G401.6 (cell line): ENCODE data around the gene KRTAP4-12.
"Not testable (repeated sequence)": the region's sequence is repeated elsewhere in the genome, so short reads cannot be mapped to it uniquely, and the experiment has no call there.

ENCODE experiments used
- FAIRE-seq: peaks from 2 replicates; lab custom pipeline; 2012; peaks lifted over from hg19 to GRCh38; lab: Jason Lieb, UNC

The KRTAP4-12 gene

DNA sequence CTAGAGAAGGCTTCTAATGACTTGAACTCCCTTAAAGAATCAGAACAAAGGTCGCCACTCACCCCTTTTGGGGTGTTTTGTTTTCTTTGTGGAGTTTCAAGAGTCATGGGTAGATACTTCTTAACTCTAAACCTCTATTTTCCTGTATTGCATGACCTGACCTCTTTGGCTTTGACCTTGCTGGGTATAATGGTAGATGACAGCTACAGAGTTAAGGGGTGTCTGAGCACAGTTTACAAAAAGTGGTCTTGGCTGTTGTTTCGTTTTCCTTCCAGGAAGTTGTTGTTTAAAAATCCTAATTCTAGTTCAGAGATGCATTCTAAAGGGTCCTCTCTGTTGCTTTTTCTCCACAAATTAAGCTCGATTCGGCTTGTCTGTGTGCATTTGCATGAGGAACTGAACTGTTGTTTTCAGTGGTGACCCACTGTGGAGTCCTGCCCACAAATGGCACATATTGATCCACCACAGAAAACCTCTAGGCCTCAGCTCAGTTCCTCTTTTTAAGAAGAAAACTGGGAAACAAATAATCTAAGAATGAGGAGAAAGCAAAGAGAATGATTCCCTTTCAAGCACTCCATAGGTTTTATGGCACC is 35.1 kb downstream of the KRTAP4-12 start:
- FAIRE-seq: not testable (repeated sequence)

DNA sequence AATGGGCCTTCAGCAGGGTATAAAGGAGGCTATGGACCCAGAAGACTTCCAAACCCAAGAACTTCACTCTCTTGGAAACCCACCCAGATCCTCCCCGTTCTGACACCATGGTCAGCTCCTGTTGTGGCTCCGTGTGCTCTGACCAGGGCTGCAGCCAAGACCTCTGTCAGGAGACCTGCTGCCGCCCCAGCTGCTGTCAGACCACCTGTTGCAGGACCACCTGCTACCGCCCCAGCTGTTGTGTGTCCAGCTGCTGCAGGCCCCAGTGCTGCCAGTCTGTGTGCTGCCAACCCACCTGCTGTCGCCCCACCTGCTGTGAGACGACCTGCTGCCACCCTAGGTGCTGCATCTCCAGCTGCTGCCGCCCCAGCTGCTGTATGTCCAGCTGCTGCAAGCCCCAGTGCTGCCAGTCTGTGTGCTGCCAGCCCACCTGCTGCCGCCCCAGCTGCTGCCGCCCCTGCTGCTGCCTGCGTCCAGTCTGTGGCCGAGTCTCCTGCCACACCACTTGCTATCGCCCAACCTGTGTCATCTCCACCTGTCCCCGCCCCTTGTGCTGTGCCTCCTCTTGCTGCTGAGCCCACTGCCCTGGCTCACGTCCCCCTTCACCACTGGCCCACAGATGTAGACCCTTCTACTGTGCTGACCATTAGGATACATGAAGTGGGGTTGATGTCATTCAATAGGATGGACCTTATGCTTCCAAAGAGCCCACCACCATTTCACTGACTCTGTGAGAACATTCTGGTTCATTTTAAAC is 39.7 kb downstream of the KRTAP4-12 start, which contains the start of gene KRTAP4-7:
TSS of gene KRTAP4-7 (plus strand) at position 51 of the 757 bp plus-strand sequence. CDS start at position 108, 57 bp downstream.
- FAIRE-seq: not testable (repeated sequence)

DNA sequence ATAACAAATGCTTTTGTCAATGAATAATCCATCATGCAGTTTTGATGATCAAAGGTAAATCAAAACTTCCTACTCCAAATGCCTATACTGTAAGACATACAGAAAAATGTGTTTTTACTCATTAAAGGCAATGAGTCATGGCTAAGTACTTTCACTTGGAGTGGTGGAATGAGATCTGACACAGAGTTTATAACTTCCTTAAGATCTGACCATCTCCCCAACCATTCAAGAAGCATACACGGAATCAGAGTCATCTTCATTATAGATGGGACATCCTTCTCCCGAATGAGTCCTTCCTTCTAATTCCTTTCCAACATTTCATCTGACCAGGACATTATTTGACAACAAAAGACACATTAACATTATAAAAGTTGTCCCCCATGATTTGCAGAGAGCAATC is 40.6 kb downstream of the KRTAP4-12 start:
- FAIRE-seq: not testable (repeated sequence)

- no peak for FAIRE-seq
Observed at GRCh38 chr17:41082626-41083025, 41.4 kb downstream of the KRTAP4-12 start.

DNA sequence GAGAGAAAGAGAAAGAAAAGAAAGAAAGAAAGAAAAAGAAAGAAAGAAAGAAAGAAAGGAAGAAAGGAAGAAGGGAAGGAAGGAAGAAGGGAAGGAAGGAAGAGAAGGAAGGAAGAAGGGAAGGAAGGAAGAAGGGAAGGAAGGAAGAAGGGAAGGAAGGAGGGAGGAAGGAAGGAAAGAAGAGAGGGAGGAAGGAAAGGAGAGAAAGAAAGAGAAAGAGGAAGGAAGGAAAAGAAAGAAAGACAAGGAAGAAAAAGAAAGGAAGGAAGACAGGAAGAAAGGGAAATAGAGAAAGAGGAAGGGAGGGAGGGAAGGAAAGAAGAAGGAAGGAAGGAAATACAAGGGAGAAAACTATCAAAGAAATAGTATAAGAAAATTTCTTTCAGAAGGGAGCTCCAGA is 47.2 kb downstream of the KRTAP4-12 start:
- FAIRE-seq: no peak

GRCh38 chr17:41073676-41074075 is 50.3 kb downstream of the KRTAP4-12 start:
- FAIRE-seq: no peak
